ENCODE results near the gene FLNB.
"Not testable (repeated sequence)": the region's sequence is repeated elsewhere in the genome, so short reads cannot be mapped to it uniquely, and the experiment has no call there.

Gene FLNB

DNA sequence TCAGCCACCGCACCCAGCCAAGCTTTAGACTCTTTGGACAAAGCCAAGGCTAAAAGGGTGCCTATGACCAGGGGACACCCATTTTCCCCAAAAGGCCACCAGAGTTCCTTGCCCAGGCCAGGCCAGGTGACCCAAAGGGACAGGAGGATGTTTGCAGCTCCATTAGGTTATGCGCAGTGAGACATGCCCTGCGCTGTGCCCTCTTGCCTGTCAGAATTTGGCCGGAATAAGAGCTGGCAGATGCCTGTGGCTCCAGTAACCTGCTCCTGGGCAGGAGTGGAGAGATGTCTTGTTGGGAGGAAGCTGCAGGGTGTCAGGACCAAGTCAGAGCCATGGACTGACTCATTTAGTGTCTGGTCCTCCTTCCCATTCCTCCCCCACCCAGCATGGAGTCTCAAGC lies 182.1 kb downstream of the FLNB start:
- DNase-seq: no peak

DNA sequence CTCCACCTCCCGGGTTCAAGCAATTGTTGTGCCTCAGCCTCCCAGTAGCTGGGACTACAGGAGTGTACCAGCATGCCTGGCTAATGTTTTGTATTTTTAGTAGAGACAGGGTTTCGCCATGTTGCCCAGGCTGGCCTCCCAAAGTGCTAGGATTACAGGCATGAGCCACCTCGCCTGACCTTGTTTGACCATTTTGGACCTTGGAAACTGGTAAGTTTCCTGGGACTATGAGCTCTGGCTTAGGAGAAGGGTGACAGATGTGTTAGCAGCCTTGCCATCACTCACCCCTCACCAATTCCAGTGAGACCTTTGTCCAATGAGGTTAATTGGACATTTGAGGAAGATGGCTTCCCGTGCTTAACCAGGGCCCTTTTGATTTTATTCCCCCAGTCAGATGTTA lies 182.7 kb downstream of the FLNB start:
- DNase-seq: no peak

DNA sequence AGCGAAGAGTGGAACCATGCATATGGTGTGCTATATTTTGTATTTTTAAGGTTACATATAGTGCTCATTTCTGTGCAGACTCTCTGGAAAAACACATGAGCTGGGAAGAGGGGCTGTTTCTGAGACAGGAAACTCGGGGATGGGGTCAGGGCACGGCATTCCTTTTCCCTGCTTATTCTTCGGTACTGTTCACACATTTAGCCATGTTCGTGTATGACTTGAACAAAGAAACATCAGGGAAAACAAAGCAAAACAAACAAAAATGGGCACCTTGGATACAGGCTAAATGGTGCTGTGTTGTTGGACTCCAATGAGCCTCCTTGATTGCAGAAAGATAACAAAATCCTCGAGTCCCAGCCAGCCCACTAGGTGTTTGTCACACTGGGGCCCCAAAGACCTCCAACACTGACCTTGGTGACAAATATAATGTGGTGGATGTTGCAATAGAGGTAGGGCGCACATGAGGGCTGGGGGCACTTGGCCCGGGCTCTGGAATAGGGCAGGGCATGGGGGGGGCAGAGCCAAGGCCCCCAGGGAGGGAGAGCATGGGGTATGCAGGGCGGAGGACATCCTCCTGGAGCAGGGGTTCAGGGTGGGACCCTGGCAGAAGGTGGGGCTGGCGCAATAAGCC lies 183.3 kb downstream of the FLNB start:
- DNase-seq: no peak

DNA sequence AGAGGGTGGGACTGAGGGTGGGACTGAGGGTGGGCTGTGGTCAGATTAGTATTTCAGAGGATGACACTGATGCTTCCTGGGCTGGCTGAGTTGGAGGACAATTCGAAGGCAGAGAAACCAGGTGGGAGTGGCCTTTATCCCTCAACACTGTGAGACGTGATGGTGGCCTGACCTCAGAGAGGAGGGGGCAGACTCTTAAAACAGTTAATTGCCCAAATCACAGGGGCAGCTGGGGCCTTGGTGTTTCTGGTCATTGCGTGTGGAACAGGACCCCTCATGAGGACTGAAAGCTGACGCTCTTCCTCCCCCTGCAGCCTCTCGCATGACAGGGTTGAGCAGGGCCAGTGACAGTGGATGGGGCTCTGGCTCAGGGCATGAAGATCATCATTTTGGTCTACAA lies 183.8 kb downstream of the FLNB start:
- no peak for DNase-seq

DNA sequence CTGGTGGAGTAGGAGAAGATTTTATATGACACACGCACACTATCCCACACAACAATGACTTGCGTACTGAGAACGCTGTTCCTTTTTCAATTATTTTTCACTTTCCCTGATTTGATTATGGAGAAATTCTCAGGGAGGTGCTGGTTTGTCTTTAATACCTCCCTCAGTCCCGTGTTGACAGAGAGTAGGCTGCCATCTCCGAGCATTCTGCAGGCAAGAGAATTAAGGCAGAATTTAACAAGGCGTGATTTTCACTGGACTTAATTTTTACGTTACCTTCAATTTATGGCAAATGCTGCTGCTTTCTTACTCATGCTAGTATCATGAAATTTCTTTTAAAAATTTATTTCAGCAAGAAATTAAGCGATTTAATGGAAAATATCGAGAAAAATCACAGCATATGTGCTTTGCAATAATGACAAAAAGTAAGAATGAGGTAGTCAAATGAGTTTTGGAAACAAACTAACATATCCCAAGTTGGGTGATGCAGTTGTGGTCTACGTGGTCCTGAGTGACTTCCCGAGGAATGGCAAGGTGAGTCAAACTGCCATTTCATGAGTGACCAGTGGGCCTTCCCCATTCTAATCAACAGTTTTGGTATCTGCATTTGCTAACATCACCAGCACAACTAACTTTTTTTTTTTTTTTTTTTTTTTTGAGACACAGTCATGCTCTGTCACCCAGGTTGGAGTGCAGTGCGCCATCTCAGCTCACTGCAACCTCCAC lies 185.6 kb downstream of the FLNB start:
- DNase-seq: no peak

DNA sequence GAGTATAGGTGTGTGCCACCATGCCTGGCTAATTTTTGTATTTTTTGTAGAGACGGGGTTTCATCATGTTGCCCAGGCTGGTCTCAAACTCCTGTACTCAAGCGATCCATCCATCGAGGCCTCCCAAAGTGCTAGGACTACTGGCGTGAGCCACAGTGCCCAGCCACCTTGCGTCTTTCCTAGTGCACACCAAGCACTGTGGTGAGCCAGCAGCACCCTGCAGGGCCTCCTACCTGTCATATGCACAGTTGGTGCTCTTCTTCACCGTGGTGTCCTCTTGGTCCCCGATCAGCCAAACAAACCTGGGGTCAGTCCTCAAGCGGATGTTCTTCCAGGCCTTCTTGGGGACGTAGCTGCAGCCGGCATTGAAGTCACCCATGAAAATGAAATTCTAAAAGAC lies 189.4 kb downstream of the FLNB start:
- DNase-seq: no peak

DNA sequence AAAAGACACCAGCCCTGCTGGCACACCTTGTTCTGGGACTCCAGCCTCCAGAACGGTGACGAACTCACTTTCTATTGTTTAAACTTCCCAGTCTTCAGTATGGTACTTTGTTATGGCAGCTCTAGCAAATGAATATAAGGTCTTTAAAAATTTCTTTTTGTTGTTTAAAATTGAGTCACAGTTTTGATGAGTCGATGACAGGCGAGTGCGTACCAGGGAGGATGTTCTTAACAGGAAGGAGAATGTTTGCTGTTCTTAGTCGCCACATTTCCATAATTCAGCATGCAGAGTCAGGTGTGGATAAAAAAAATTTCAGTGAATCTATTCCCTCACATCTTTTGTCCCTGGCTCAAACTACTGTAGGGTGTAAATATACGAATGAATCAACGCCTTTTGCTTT lies 190.1 kb downstream of the FLNB start:
- no peak for DNase-seq

DNA sequence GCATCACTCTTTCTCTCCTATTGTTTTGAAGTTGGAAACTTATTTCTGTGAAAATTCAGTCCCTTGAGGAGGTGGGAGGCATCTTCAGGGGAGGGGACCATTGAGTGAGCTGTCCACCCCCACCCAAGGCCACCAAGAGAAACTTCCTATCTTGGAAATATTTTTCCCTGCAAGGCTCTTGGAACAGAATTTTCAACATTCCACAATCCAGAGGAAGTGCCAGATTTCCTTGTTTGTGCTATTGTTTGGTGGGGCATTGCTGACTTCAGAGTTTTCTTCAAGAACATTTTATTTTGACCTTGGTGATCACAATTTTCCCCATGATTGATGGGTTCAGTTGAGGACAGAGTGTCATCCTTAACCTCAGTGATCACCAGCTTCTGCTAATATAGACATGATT lies 190.6 kb downstream of the FLNB start:
- no peak for DNase-seq

DNA sequence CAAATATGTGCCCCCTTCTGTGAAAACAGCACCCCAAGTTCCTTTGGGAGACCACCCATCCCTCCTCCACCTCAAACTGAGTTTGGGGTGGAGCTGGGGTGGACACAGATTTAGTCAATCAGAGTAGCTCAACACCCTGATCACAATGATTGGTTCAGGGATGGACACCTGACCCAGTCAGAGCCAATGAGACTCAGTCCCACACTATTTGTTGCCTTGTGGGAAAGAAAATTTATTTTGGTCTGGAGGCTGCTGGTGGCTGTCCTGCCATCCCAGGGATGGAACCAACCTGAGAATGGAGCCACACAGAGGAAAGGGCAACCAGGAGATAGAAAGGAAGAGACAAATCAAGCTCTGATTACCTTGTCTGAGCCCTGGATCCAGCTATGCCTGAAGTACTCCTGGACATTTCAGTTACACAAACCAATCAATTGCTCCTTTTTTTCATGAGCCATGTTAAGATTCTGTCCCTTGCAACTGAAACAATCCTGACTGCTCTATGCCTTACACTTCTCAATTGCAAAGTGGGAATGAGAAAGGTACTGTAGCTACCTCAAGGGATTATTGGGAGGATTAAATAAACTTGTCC lies 192.0 kb downstream of the FLNB start:
- no peak for DNase-seq

DNA sequence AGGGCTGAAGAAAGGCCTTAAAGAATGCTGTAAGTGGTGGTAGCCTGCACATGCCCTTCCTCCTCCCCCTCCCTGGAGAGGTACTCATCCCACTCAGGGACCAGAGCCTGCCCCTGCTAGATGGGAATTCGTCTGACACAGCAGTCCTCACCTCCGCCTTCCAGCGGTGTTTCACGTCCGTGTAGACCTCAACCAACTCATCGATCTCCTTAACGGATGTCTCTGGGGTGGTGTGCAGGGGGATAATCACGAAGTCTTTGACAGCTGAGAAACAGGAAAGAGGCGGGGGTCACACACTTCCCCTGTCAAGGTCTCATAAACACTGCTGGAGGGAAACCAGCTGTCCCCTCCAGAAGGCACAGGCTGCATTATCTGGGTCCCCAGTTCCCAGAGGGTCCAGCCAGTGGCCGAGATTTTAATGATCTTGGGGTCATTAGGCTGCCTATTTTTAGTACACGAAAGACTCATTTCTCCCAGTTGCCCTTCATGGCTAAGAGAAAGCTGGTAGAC lies 192.7 kb downstream of the FLNB start:
- no peak for DNase-seq

DNA sequence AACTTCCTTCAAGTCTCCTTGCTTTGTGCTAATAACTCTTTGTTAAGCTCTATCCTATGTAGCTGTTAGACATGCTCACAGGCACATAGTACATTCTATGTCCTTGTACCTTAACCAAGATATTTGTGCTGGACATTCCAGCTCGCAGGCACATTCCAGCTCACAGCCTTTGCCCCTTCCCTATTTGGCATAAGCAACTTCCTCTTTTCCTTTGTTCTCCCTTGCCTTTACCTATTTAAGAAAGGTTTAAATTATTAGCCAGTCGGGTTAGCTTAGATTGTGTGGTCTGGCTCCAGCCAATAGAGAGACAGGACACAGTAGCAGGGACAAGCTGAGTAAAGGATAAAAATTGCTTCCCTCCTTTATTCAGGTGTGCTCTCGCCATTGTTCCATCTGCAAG lies 193.2 kb downstream of the FLNB start:
- DNase-seq: not testable (repeated sequence)

DNA sequence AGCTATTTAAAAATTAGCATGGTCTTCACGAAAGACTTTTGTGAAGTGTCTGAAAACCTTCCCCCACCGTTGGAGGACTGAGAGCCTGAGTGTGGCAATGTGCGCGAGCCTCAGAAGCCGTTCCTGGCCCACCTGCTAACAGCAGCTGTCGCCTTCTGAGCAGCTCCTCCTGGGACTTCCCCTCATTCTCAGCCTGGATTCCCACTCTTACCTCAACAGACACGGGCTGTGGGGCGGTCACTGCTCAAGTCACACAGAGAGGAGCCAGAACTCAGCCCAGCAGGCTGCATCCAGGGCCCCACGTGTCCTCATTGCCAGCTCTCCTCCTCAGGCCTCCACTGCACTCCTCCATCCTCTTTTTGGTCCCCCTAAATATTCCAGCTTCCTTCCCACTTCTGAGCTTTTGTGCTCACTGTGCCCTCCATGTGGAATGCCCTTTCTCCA lies 194.7 kb downstream of the FLNB start:
- DNase-seq: no peak

DNA sequence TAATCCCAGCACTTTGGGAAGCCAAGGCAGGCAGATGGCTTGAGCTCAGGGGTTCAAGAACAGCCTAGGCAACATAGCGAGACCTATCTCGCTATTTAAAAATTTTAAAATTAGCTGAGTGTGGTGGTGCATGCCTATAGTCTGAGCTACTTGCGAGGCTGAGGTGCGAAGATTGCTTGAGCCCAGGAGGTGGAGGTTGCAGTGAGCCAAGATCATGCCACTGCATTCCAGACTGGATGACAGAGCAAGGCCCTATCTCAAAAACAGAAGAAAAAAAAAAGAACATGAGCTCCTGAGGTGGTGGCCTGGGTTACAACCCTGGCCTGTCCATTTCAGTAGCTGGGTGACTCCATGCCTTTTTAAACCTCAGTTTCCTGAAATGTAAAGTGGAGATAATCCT lies 195.3 kb downstream of the FLNB start:
- peak; percentile 22 for DNase-seq

DNA sequence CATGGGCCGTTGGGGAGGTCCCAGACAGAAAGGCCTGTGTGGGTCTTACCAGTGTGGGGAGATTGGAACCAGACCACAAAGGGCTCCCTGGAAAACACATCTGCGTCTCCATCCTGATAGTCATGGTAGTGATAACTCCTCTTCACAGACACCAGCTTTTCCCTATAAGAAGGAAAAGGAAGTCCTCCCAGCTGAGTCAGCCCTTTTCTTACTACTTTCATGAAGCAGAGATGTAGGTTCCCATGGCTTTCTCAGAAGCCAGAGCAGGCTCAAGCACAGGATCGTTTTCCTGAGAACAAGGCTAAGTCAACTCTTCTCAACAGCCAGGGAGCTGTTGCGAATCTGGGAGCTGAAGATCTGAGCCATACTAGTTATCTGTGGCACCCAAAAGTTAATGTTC lies 196.5 kb downstream of the FLNB start:
- DNase-seq: no peak

DNA sequence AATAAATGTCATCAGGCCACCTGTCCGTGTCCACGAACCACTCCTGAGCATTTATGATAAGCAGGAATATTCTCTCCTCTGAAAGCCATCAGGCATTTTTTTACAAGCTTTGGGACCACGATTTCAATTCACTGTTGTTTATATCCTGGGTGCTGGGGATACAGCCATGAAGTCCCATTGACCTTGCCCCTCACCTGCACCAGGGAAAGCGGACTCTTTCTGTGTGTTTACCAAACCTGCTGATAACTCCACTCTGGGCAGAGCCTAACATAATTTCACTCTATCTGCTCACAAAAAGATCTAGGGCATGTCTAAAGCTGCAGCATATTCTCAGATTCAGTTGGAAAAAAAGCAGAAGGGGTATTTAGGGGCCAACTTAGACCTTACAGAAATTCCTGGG lies 197.8 kb downstream of the FLNB start:
- DNase-seq: no peak

DNA sequence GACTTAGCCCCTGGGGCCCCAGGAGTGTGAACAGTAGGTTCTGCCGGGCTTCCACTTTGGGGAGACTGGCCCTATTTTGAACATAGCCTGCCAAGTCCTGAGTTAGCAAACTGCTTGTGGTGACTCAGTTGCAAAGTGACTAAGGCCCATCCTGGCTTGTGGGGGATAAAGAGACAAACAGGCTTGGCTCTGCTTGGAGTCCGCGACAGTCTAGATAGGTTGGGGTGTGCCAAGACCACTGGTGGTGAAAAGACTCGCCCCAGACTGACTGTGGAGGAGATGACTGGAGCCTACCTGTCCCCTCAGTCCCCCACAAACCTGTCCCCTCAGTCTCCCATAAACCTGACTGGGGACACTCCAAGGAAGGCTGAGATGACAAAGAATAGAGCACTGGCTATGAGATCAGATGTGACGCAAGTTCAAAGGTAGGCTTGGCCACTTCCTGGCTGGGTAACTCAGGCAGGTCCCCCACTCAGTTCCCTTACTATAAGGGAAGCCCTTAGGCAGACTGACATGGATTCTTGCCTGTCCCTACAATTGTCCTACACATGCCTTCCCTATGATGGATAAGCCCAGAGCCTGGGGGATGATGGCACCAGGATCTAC lies 198.3 kb downstream of the FLNB start:
- peak; percentile 82 for DNase-seq

DNA sequence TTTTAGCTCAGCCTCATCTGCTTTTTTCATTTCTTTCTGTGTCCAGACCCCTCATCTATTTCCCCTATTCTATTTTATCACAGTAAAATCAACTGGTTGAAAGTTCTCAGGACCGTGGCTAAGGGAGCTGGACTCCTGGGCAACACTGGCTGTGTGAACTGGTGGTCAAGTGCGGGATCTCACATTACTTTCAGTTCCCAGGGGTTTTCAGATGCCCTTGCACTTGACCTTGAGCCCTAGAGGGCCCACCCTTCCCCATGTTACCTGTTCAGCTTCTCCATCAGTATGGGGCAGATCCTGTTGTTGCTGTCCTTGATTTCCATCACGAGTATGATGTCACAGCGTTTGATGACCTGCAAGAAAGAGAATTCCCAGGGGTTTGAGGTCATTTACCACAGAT lies 199.7 kb downstream of the FLNB start:
- DNase-seq: no peak

DNA sequence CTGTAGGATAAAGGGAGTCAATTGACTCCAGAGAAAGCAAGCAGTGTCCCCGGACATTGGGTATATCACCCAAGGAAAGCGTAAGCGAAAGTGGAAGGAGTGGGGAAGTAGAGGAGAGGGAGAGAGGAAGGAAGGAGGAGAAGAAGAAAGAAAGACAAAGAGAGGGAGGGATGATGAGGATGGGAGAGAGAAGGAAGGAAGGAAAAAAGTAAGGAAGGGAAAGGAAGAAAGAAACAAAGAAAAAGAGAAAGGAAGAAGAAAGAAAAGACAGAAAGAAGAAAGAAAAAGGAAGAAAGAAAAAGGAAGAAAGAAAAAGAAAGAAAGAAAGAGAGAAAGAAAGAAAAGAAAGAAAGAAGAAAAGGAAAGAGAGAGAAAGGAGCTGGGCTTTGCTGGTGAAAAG lies 201.7 kb downstream of the FLNB start:
- no peak for DNase-seq

DNA sequence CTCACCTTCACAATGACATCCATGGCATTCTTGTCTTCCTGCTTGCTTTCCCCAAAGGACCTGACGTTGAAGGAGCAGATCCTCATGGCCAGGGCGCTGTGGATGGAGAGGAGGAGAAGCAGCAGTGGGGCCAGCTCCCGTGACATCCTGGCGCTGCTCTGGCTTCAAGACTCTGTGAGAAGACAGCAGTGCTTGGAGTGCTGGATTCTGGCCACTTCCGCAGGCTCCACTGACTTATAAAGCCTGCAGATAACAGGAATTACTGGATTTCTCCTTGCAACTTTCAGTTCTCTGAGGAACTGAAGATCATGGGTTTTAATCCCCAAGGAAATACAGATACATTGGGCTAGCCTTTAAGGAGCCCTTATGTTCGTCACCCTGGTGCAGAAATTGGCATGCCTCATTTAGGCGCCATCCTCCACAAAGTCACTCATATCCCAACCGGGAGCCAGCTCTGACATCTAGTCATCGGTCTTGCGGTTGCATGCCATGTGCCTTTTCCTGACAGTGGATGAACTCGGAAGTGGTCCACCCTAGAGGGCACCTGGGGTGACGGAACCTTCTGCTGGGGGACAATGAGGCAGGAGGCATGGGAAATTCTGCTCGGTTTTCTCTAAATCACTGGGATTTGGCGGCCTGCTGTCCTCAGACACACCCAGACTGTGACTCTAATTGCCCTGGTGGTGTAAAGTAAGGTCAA lies 202.7 kb downstream of the FLNB start, which contains the start of gene DNASE1L3:
TSS of gene DNASE1L3 (minus strand) at position 212 of the 700 bp plus-strand sequence. CDS start at position 146, 66 bp downstream.
- DNase-seq: no peak

DNA sequence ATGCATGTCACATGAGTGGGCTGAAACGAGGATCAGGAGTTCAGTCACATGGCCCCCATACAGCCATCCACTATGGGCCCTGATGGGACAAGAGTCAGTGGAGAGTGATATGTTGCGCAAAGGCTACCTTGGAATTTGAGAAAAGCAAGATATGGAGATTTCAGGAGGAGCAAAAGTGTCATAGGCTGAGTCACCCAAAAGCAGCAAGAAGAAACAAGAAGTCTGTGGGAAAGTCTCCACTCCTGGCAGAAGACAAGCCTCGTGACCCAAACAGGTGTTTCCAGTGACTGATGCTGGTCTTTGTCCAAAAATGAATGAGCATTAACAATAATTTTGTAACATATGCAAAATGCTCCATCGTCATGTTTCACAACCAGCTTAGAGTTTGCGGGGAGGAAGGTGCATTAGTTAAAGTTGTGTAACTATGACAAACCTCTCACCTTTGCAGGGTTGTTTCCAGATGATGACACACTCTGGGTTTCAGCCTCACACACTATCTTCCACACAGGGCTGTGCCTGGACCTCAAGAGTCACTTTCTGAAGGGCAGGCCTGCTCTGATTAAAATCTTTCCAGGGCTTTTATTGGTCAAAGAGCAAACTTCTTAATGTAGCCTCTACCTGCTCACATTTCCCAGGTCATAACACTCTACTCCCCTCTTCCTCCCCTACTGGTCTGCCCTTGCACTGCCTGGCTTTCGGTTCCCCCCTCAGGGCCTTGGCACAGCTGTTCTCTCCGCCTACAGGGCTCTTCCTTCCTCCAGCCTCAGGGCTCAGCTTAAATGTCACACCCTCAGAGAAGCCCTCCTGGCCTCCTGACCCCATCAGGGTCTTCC lies 206.5 kb downstream of the FLNB start:
- peak; percentile 44 for DNase-seq

DNA sequence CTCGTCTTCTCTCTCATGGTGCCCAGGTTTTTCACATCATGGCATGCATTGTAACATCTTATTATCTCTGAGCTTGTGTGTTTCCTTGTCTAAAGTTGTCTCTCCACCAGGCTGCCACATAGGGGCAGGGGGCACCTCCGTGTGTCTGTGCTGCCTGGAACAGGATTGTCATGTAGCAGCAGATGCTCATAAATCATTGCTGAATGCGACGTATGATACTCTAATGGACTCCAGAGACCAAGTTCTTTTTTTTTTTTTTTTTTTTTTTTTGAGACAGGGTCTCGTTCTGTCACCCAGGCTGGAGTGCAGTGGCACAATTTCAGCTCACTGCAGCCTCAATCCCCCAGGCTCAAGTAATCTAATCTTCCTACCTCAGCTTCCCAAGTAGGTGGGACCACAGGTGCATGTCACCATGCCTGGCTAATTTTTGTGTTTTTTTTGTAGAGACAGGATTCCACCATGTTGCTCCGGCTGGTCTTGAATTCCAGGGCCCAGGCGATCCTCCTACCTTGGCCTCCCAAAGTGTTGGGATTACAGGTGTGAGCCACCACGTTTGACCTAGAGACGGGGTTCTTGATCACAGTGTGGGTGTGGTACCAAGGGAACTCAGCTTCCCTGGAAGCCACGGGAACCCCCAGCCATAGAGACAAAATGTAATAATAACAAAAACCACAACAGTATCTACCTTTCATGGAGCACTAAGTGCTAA lies 207.2 kb downstream of the FLNB start:
- no peak for DNase-seq
